HG03378 (cell line): ENCODE data around the gene FRY.
A peak's percentile ranks its signal among the peaks of the same experiment; 100 is the strongest.

Experiments used
- ATAC-seq: cut with Tn5 transposase; IDR thresholded peaks from one replicate; pipeline ENCODE4 v1.9.1; 2021; ENCODE audit warnings: mild to moderate bottlenecking, moderate library complexity; ENCODE audit not compliant: unreplicated experiment

Gene FRY

GRCh38 chr13:32209652-32210051 lies 178.1 kb downstream of the FRY start:
- no peak for ATAC-seq

DNA sequence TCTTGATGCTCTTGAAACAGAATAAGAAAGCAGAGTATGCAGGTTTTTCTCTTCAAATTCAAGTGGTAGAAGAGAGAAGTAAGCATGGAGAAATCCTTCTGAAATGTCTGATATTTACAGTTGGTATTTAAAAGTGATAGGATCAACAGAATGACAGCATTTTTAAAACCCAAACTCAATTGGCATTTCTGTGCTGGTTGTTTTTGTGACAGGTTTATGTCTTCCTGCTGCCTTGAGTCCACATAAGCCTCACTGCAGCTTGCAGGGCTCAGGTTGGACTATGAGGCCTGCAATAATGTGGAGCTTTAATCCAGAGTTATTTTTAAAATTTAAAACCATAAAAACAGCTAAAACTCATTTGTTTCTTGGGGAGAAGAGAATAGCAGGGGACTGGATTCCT lies 178.5 kb downstream of the FRY start:
- no peak for ATAC-seq

DNA sequence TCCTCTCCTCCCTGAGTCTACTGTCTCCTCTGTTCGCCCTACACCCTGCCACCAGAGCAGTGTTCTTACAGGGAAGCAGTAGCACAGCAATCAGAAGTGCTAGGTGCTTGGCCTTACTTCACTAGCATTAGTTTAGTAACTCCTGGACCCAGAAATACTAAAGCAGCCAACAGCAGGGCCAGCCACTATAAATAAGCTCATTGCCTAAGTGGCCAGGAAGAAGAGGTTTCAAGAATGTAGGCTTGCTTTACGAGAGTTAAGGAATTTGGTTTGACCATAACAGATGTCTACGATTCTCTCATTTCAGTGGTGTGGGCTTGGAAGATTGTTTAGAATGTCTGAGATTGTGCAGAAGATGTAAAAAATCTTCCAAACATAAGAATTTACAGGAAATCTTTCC lies 180.2 kb downstream of the FRY start:
- ATAC-seq: no peak

DNA sequence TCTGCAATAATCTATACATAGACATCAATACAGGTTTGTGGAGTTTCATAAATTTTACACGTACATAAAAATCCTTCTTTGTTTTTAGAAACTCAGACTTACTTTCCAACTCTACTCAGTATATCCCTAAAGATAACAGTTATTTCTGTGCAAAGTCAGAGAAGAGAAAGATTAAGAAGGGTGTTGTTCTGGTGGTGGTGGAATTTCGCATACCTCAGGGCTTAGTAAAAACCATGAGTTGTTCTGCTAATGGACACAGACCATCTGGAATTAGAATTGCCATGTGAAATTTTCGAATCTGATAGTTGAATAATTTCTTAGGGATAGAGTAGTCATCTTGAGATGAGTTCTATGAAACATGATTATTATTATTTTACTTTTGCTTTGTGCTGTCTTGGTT lies 180.8 kb downstream of the FRY start:
- no peak for ATAC-seq

DNA sequence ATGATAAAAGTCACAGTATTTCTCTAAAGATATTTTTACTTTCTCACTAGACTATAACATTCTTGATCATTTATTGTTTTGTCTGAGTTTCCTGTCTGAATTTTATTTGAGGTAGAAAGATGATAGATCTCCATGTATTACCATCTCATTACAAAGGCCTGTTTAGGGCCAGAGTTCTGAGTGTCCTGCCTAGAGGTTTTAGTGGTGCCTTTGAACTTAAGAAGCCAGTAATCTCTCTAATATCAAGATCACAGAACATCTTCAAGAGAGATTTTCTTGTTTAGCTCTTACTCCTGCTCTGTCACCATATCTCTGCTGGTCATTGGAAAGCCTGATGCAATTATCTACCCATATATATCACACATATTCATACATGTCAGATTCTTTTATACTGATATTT lies 182.1 kb downstream of the FRY start:
- no peak for ATAC-seq

DNA sequence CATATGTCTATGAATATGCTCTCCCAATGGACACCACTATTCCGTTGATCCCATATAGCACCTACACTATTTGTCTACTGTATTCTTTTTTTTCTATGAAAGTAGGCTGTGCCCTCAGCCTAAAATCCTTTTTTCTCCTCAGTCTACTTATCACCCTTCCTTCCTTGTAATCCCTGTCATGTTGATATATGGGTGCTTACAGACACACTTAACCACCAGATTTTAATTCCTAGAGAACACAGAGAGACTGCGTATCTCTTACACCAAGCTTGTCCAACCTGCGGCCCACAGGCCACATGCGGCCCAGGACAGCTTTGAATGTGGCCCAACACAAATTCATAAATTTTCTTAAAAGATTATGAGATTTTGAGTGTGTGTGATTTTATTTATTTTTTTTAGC lies 182.5 kb downstream of the FRY start:
- no peak for ATAC-seq

DNA sequence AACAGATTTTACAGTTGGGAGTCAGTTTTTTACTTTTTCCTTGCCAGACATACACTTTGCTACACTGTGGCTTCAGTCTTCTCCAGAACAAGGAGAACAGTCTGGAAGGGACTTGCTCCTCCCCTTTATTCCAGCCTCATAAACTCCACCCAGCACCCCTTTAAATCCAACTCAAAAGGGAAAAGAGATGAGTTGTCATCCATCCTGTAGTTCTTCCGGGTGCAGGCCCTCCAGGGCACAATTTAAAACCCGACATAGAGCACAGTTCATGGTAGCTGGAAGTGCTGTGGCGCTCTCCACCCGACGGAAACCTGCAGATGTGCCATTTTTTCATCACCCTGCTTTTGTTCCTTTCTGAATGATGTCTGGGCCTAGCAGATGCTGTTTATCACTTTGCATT lies 184.7 kb downstream of the FRY start:
- no peak for ATAC-seq

- no peak for ATAC-seq
Measured at GRCh38 chr13:32222046-32222676, 190.6 kb downstream of the FRY start.

- no peak for ATAC-seq
Measured at GRCh38 chr13:32224916-32225315, 193.3 kb downstream of the FRY start.

DNA sequence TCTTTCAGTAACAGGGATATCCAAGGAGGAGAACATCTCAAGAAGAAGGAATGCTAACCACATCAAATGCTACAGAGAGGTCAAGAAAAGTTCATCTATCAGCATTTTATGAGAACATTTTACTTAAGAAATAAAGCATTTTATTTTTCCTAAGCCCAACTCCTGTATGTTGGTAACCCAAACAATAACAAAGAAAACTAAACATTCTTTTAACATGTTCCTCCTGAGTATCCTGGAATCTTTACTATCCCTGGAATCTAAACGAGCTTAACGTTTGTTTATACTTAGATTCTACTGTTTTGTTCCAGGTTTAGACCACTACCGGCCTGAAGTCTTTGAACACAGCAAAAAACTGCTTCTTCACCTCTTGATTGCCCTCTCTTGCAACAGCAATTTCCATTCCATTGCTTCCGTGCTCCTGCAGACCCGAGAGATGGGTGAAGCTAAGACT lies 193.9 kb downstream of the FRY start:
- no peak for ATAC-seq

DNA sequence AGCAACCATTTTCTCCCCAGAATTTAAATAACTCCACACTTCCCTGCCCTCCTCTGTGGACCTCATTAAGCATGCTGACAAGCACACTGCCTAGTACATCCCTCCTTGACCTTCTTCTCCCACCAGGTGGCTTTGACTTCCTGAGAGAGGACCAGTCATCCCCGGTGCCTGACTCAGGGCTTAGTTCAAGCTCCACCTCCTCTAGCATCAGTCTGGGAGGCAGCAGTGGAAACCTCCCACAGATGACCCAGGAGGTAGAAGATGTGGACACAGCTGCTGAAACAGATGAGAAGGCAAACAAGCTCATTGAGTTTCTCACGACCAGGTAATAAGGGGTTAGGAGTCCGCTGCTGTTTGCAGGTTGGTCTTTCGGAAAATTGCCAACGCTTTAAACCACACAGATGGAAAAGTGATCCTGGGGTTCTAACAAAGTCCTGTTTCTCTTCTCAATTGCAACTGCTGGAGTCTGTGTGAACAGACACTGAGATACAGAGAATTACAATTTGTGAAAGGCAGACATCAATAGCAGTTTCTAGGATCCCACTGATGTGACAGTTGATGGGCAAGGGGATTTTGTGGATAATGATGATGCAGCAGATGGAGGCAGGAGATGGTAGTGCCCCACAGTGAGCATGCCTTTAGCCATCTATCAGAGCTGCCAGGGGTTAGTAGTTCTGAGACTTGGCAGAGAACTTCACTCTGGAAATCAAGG lies 196.9 kb downstream of the FRY start:
- no peak for ATAC-seq

DNA sequence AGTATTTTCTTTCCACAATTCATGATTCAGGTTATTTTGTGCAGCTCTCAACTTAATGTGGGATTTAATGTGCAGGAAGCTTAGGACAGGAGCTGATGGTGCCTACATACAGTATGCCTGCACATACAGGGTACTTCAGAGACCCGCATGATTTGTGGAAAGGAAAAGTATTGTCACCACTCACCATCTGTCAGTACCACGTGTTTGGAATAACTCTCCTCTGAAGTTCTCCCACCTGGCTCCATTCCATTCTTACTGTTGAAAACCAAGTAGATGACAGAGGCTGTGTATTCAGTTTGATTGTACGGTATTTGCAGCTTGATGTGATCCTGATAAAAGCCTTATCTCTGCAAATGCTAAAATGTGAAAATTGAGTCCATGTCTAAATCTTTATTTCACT lies 197.9 kb downstream of the FRY start:
- no peak for ATAC-seq

- no peak for ATAC-seq
Measured at GRCh38 chr13:32232263-32232662, 200.7 kb downstream of the FRY start.

- ATAC-seq: no peak
Measured at GRCh38 chr13:32233062-32233461, 201.5 kb downstream of the FRY start.

GRCh38 chr13:32234914-32235313 lies 203.3 kb downstream of the FRY start:
- ATAC-seq: no peak

DNA sequence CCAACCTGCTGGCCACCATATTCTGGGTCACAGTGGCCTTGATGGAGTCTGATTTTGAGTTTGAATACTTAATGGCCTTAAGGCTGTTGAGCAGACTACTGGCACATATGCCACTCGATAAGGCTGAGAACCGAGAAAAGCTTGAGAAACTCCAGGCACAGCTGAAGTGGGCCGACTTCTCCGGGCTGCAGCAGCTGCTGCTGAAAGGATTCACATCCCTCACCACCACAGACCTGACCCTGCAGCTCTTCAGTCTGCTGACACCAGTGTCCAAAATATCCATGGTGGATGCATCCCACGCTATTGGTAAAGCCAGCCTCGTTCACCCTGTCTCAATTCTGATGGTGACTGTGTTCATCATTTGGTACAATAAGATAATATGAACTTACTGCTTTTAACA lies 206.1 kb downstream of the FRY start:
- no peak for ATAC-seq

GRCh38 chr13:32243695-32244094 lies 212.1 kb downstream of the FRY start:
- no peak for ATAC-seq

DNA sequence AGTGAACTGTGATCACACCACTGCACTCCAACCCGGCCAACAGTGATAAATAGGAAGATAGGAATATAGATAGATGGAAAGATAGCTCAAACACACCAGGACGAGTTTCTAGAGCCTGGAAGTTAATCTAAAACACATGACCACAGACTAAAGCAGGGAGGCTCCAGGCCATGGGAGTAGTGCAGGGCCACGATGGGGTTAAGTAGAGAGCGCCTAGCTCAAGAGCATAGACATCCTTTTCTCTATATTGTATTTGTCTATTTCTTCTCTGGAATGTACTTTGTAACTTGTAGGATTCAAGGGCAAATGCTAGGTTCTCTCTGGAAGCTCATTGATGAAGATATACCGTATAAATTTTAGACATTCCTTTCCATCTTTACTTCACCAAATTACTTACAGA lies 214.0 kb downstream of the FRY start:
- ATAC-seq: no peak

GRCh38 chr13:32246468-32246867 lies 214.9 kb downstream of the FRY start:
- peak; percentile 90 for ATAC-seq

DNA sequence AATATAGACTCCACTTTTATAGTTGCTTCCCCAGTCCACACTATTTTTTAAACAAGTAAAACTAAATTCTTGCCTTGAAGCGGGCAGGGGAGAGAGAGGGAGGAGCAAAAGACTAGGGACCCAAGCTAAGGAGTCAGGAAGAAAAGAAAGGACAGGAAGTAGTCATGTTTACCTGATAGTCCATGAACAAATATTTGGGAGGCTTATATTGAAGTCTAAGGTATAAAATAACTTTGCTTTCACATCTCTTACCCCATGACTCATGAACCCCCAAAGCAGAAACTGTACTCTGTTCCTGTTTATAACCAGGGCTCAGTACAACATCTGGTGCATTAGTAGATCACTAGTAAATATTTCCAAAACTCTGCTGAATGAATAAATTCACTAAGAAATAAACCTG lies 216.3 kb downstream of the FRY start:
- ATAC-seq: no peak

- ATAC-seq: no peak
Measured at GRCh38 chr13:32248801-32249200, 217.2 kb downstream of the FRY start.

- ATAC-seq: no peak
Measured at GRCh38 chr13:32252812-32253438, 221.4 kb downstream of the FRY start.
